SK-N-SH (cell line): Measurements from ENCODE around the gene N4BP2L2.

ENCODE experiments used
- CTCF ChIP-seq: fragments of 200-600 bp; sonication (generic); IDR thresholded peaks from 2 replicates; pipeline ENCODE4 v1.6.1; 2017; ENCODE audit warnings: antibody characterized with exemption, mild to moderate bottlenecking, moderate library complexity
- NFIC ChIP-seq: IDR thresholded peaks from 2 replicates; pipeline ENCODE4 v1.4.0; 2012; ENCODE audit warnings: borderline replicate concordance
- NRF1 ChIP-seq: IDR thresholded peaks from 2 replicates; pipeline ENCODE4 v1.6.1; 2012; ENCODE audit warnings: low read depth, mild to moderate bottlenecking, low read length
- PBX3 ChIP-seq: IDR thresholded peaks from 2 replicates; pipeline ENCODE4; 2012

GRCh38 chr13:32425158-32425557 is 113.4 kb downstream of the N4BP2L2 start:
- no peak for TF ChIP-seq NRF1
- TF ChIP-seq CTCF, result no peak
- TF ChIP-seq PBX3, result no peak
- no peak for TF ChIP-seq NFIC
